A549 (cell line): Measurements from ENCODE around the gene ZBTB16. TPM values are rescaled to one million over a fixed set of nuclear protein-coding genes. Genes with fewer than 3 reads are reported as not detected.

Source experiments
- ATAC-seq, 2 experiments: fragments of 200-7000 bp in 1 of 2; fragments of >200 bp in 1 of 2; cut with Nextera tagmentation in 1 of 2; cut with Tn5 transposase in 1 of 2; 3 replicates each; pipeline versions ENCODE4 v1.8.0 to v1.9.1; 2018 to 2020; ENCODE audit warnings: mild to moderate bottlenecking in 1 of 2, moderate library complexity in 1 of 2
- CTCF ChIA-PET: fragments of 300-600 bp; sonication (Branson Sonifier 250); formaldehyde crosslinking; extraction: SDS; loops from one replicate; lab custom pipeline; 2021; ENCODE audit warnings: antibody characterized with exemption, inconsistent platforms; lab: Yijun Ruan, JAX
- POLR2A ChIA-PET: fragments of 350-600 bp; formaldehyde crosslinking; extraction: SDS; loops from one replicate; lab custom pipeline; 2021; ENCODE audit warnings: antibody characterized with exemption, inconsistent platforms; lab: Yijun Ruan, JAX
- DNase-seq, 2 experiments: peaks; one replicate each; pipeline versions ENCODE4 v3.0.0 to v3.0.0-alpha.2; 2011 to 2016; ENCODE audit warnings: low read depth in 1 of 2, low spot score in 1 of 2
- FAIRE-seq: peaks from 2 replicates; lab custom pipeline; 2011; peaks lifted over from hg19 to GRCh38; lab: Jason Lieb, UNC
- H3K27ac ChIP-seq, 2 experiments: fragments of >200 bp; sonication (Bioruptor Twin); formaldehyde crosslinking; 3 replicates each; pipeline ENCODE4 v1.5.1; 2016 to 2017
- H3K4me1 ChIP-seq: fragments of >200 bp; sonication (Bioruptor Twin); formaldehyde crosslinking; 3 replicates; pipeline ENCODE4 v1.6.1; 2016
- H3K4me2 ChIP-seq: fragments of >200 bp; sonication (Bioruptor Twin); formaldehyde crosslinking; 3 replicates; pipeline ENCODE4 v1.6.1; 2016
- H3K4me3 ChIP-seq: fragments of >200 bp; sonication (Bioruptor Twin); formaldehyde crosslinking; 3 replicates; pipeline ENCODE4 v1.5.1; 2016
- H3K9me3 ChIP-seq: fragments of >200 bp; sonication (Bioruptor Twin); formaldehyde crosslinking; 3 replicates; pipeline ENCODE4 v1.6.1; 2016
- ATOH8 ChIP-seq: fragments of 250-450 bp; sonication (Bioruptor Pico); IDR thresholded peaks from 2 replicates; pipeline ENCODE4 v1.5.0; 2020; ENCODE audit warnings: low read depth, mild to moderate bottlenecking, moderate library complexity
- CBX8 ChIP-seq: fragments of 200-600 bp; sonication (generic); IDR thresholded peaks from 2 replicates; pipeline ENCODE4 v1.6.1; 2016
- E2F6 ChIP-seq: IDR thresholded peaks from 2 replicates; pipeline ENCODE4 v1.6.1; 2012; ENCODE audit warnings: low read depth, borderline replicate concordance
- EP300 ChIP-seq, 2 experiments: fragments of >200 bp; sonication (Bioruptor Twin); formaldehyde crosslinking; IDR thresholded peaks; 2 replicates in 1 of 2; 3 replicates in 1 of 2; pipeline ENCODE4 v1.6.1; 2016 to 2017
- HDAC2 ChIP-seq: fragments of 200-600 bp; sonication (generic); IDR thresholded peaks from 2 replicates; pipeline ENCODE4 v1.6.1; 2016
- JUNB ChIP-seq: fragments of >200 bp; sonication (Bioruptor Twin); formaldehyde crosslinking; IDR thresholded peaks from 2 replicates; pipeline ENCODE4 v1.6.1; 2016
- KDM5A ChIP-seq: fragments of 200-600 bp; sonication (generic); IDR thresholded peaks from 2 replicates; pipeline ENCODE4 v1.6.1; 2016; ENCODE audit warnings: antibody characterized with exemption, mild to moderate bottlenecking
- MAZ ChIP-seq: fragments of 150-350 bp; IDR thresholded peaks from 2 replicates; pipeline ENCODE4 v1.6.1; 2014; ENCODE audit warnings: antibody characterized with exemption, low read depth, low read length, borderline replicate concordance
- NFE2L2 ChIP-seq: fragments of 150-350 bp; conservative IDR thresholded peaks from 2 replicates; pipeline ENCODE4 v1.6.1; 2014; ENCODE audit warnings: low read length
- NR3C1 ChIP-seq: fragments of >200 bp; sonication (Bioruptor Twin); formaldehyde crosslinking; IDR thresholded peaks from 3 replicates; pipeline ENCODE4 v1.6.1; 2017
- POLR2A ChIP-seq: IDR thresholded peaks from 2 replicates; pipeline ENCODE4 v1.6.1; 2012; ENCODE audit warnings: mild to moderate bottlenecking, low read length
- RCOR1 ChIP-seq: fragments of 150-350 bp; IDR thresholded peaks from 2 replicates; pipeline ENCODE4 v1.6.1; 2014; ENCODE audit warnings: antibody characterized with exemption, low read length, low read depth
- SMC3 ChIP-seq: fragments of >200 bp; sonication (Bioruptor Twin); formaldehyde crosslinking; IDR thresholded peaks from 3 replicates; pipeline ENCODE4 v1.6.1; 2018; ENCODE audit warnings: inconsistent platforms
- TFCP2L1 ChIP-seq: fragments of 250-450 bp; sonication (Bioruptor Pico); IDR thresholded peaks from 2 replicates; pipeline ENCODE4 v1.5.0; 2021; ENCODE audit warnings: mild to moderate bottlenecking
- TP53 ChIP-seq: fragments of 250-450 bp; sonication (Bioruptor Pico); IDR thresholded peaks from 2 replicates; pipeline ENCODE4 v1.5.0; 2021; ENCODE audit warnings: mild to moderate bottlenecking, moderate library complexity
- USF2 ChIP-seq: fragments of 450-650 bp; IDR thresholded peaks from 2 replicates; pipeline ENCODE4 v1.6.1; 2014; ENCODE audit warnings: antibody characterized with exemption
- WGBS: methylation state at CpG from one replicate; pipeline ENCODE4 v1.1.6; 2017; ENCODE audit errors: missing lambda C conversion rate; 5-methylcytosine and 5-hydroxymethylcytosine counted together
- polyA plus RNA-seq, 4 experiments: library from polyadenylated mRNA; depleted of rRNA in 3 of 4; stranded (reverse); fragments of >200 nt; fragmentation: RNase III in 1 of 4; extraction: RNeasy Plus Mini Kit Qiagen cat#74134 plus additional on column Dnase treatment in 1 of 4; gene quantifications; 2 replicates in 3 of 4; 3 replicates in 1 of 4; pipeline ENCODE4 v1.2.3, GENCODE V29; 2011 to 2017
- TF ChIP-seq, protein P1 (sequence below): fragments of >200 bp; sonication (Bioruptor Twin); formaldehyde crosslinking; IDR thresholded peaks from 2 replicates; pipeline ENCODE4 v1.6.1; 2016

ZBTB16 gene
- polyA plus RNA-seq, 2 of the 4 experiments (the other 2 are of a cell fraction), result not detected

GRCh38 chr11:114183044-114183511 lies 123.6 kb downstream of the ZBTB16 start (continued):
- TF ChIP-seq SMC3 (no peak), NFE2L2 (no peak), ATOH8 (no peak), USF2 (no peak), HDAC2 (no peak), NR3C1 (no peak), TP53 (CRISPR knock-in tag) (no peak), RCOR1 (no peak), TFCP2L1 (CRISPR knock-in tag) (no peak)
- TF ChIP-seq, protein P1, sequence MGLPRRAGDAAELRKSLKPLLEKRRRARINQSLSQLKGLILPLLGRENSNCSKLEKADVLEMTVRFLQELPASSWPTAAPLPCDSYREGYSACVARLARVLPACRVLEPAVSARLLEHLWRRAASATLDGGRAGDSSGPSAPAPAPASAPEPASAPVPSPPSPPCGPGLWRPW, result no peak

DNA sequence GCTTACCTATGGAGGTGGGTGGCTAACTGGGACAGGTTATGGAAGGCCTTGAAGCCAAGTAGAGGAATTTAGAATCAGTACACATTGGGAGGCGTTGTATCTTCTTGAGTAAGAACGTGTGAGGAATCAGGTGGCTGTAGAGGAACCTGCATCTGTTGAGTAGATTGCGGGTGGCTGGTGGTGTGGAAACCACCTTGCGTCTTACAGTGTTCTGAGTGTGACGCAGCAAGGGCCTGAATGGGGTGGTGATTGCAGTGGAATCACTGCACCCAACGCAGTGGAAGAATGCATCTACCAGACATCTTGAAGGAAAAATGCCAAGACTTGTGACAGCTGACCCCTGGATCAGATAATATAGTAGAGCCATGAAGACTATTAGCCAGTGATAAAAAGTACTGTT lies 125.9 kb downstream of the ZBTB16 start:
- ChIA-PET POLR2A (no interaction called here), CTCF (interaction anchor here (0.9 to 1.7 kb wide), 3 partner anchors 76 to 289 kb away, joined by 3 to 7 read pairs (median 3); no protein-coding TSS in a partner anchor)
- Histone ChIP-seq H3K4me2 (no peak overlapping the region), H3K4me1 (no peaks in the 10 kb centered on the region), H3K9me3 (no peaks in the 10 kb centered on the region), H3K4me3 (no peak overlapping the region), H3K27ac (no peak overlapping the region)
- no peak for FAIRE-seq
- DNase-seq, result no peak
- no peak for TF ChIP-seq CBX8
- TF ChIP-seq JUNB, result no peak
- no peak for TF ChIP-seq POLR2A
- no peak for TF ChIP-seq HDAC2
- TF ChIP-seq KDM5A, result no peak
- no peak for TF ChIP-seq MAZ
- ATAC-seq, result no peak
- 60% methylated on average over 6 of the region's 6 CpGs for WGBS

DNA sequence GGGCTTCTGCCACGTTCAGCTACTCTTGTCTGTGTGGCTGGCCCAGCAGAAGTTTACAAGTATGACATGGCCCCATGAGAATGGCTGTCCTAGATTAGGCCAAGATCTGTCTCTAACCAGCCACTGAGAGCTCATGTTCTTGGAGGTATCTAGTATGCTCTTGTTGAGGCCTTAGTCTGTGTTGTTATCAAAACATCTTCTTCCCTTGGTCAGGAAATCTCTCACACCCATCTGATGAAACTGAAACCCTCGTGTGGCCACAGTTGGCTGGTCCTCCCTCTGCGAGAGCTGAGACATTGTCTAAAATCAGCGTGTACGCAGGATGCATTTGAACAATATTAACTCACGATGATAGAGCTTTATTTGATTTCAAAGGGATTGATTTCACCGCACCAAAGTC lies 127.7 kb downstream of the ZBTB16 start:
- CTCF ChIA-PET, result interaction anchor here (0.6 to 0.8 kb wide), 2 partner anchors 12 to 16 kb away, joined by 3 read pairs; no protein-coding TSS in a partner anchor
- 27% methylated on average over 7 of the region's 7 CpGs for WGBS

More for the DNA sequence above, 127.7 kb downstream of the ZBTB16 start:
- FAIRE-seq, result no peak
- POLR2A ChIA-PET, result no interaction called here
- TF ChIP-seq EP300 (IDR thresholded peaks at IDR 0.05), result no peak
- no peak for TF ChIP-seq USF2
- no peak for TF ChIP-seq E2F6
- ATAC-seq, result no peak
- Histone ChIP-seq H3K27ac (no peak overlapping the region), H3K4me3 (no peak overlapping the region), H3K4me2 (no peak overlapping the region), H3K4me1 (no peaks in the 10 kb centered on the region), H3K9me3 (no peaks in the 10 kb centered on the region; the same call in 2 of the 3 replicates)
- DNase-seq, result no peak
